IPS-18a (cell line): Measurements from ENCODE around the gene CDK10.
"Not testable (repeated sequence)": the region's sequence is repeated elsewhere in the genome, so short reads cannot be mapped to it uniquely, and the experiment has no call there.

Experiments used
- H3K27ac ChIP-seq: one replicate; pipeline ENCODE4 v1.5.1; 2013; ENCODE audit warnings: low read length
- H3K27me3 ChIP-seq: one replicate; pipeline ENCODE4 v1.6.1; 2013; ENCODE audit warnings: mild to moderate bottlenecking, low read length; ENCODE audit not compliant: control insufficient read depth, insufficient read depth
- H3K36me3 ChIP-seq: one replicate; pipeline ENCODE4 v1.6.1; 2013; ENCODE audit warnings: low read depth, low read length; ENCODE audit not compliant: control insufficient read depth
- H3K4me1 ChIP-seq: one replicate; pipeline ENCODE4 v1.6.1; 2013; ENCODE audit warnings: low read depth, low read length; ENCODE audit not compliant: control insufficient read depth
- H3K4me3 ChIP-seq: one replicate; pipeline ENCODE4 v1.5.1; 2013; ENCODE audit warnings: low read length
- H3K9ac ChIP-seq: one replicate; pipeline ENCODE4 v1.6.1; 2013; ENCODE audit warnings: mild to moderate bottlenecking, low read length, moderate library complexity
- H3K9me3 ChIP-seq: one replicate; pipeline ENCODE4 v1.6.1; 2013; ENCODE audit warnings: low read depth, low read length; ENCODE audit not compliant: control insufficient read depth

CDK10 gene

GRCh38 chr16:89691231-89691985 lies 4.9 kb downstream of the CDK10 start:
- peaks cover 29% of the 10 kb centered on the region for H3K36me3 ChIP-seq
- no peak overlapping the region for H3K4me3 ChIP-seq
- H3K27ac ChIP-seq, result no peak overlapping the region
- H3K9ac ChIP-seq, result no peak overlapping the region
- H3K27me3 ChIP-seq, result no peaks in the 10 kb centered on the region
- H3K9me3 ChIP-seq, result no peaks in the 10 kb centered on the region
- no peaks in the 10 kb centered on the region for H3K4me1 ChIP-seq

GRCh38 chr16:89691986-89692569 lies 5.6 kb downstream of the CDK10 start:
- Histone ChIP-seq H3K9ac (no peak overlapping the region), H3K27me3 (no peaks in the 10 kb centered on the region), H3K9me3 (no peaks in the 10 kb centered on the region), H3K36me3 (peaks cover 29% of the 10 kb centered on the region), H3K27ac (no peak overlapping the region), H3K4me3 (no peak overlapping the region), H3K4me1 (no peaks in the 10 kb centered on the region)

- H3K27ac ChIP-seq, result no peak overlapping the region
- no peaks in the 10 kb centered on the region for H3K27me3 ChIP-seq
- H3K9me3 ChIP-seq, result no peaks in the 10 kb centered on the region
- H3K4me3 ChIP-seq, result no peak overlapping the region
- H3K9ac ChIP-seq, result no peak overlapping the region
- H3K4me1 ChIP-seq, result no peaks in the 10 kb centered on the region
- H3K36me3 ChIP-seq, result peaks cover 29% of the 10 kb centered on the region
Measured at GRCh38 chr16:89693289-89693731, 6.8 kb downstream of the CDK10 start.

- H3K27me3 ChIP-seq, result no peaks in the 10 kb centered on the region
- no peak overlapping the region for H3K27ac ChIP-seq
- peaks cover under 1% of the 10 kb centered on the region for H3K4me1 ChIP-seq
- H3K4me3 ChIP-seq, result no peak overlapping the region
- no peak overlapping the region for H3K9ac ChIP-seq
- no peaks in the 10 kb centered on the region for H3K9me3 ChIP-seq
- peaks cover 27% of the 10 kb centered on the region for H3K36me3 ChIP-seq
Measured at GRCh38 chr16:89693931-89694783, 7.7 kb downstream of the CDK10 start.

- H3K27ac ChIP-seq, H3K27me3 ChIP-seq, H3K4me1 ChIP-seq, H3K9me3 ChIP-seq, H3K9ac ChIP-seq, H3K4me3 ChIP-seq: not testable (repeated sequence)
- H3K36me3 ChIP-seq, result peaks cover 27% of the 10 kb centered on the region
Measured at GRCh38 chr16:89694784-89695085, 8.2 kb downstream of the CDK10 start.

- no peaks in the 10 kb centered on the region for H3K9me3 ChIP-seq
- peaks cover 7% of the 10 kb centered on the region for H3K4me1 ChIP-seq
- no peak overlapping the region for H3K4me3 ChIP-seq
- H3K9ac ChIP-seq, result no peak overlapping the region
- peaks cover 27% of the 10 kb centered on the region for H3K36me3 ChIP-seq
- H3K27ac ChIP-seq, result no peak overlapping the region
- no peaks in the 10 kb centered on the region for H3K27me3 ChIP-seq
Measured at GRCh38 chr16:89695086-89695874, 8.8 kb downstream of the CDK10 start.

GRCh38 chr16:89695875-89696669 lies 9.6 kb downstream of the CDK10 start:
- Histone ChIP-seq H3K27ac (no peak overlapping the region), H3K9ac (no peak overlapping the region), H3K27me3 (no peaks in the 10 kb centered on the region), H3K4me1 (peaks cover 10% of the 10 kb centered on the region), H3K9me3 (no peaks in the 10 kb centered on the region), H3K36me3 (peaks cover 24% of the 10 kb centered on the region), H3K4me3 (no peak overlapping the region)

GRCh38 chr16:89696670-89697128 lies 10.2 kb downstream of the CDK10 start:
- H3K9ac ChIP-seq, result no peak overlapping the region
- no peak overlapping the region for H3K27ac ChIP-seq
- H3K4me3 ChIP-seq, result no peak overlapping the region
- peaks cover 10% of the 10 kb centered on the region for H3K4me1 ChIP-seq
- H3K9me3 ChIP-seq, result no peaks in the 10 kb centered on the region
- no peaks in the 10 kb centered on the region for H3K27me3 ChIP-seq
- H3K36me3 ChIP-seq, result peaks cover 18% of the 10 kb centered on the region

GRCh38 chr16:89697161-89697615 lies 10.7 kb downstream of the CDK10 start:
- Histone ChIP-seq H3K4me1 (peaks cover 10% of the 10 kb centered on the region), H3K4me3 (no peak overlapping the region), H3K27ac (no peak overlapping the region), H3K36me3 (peaks cover 13% of the 10 kb centered on the region), H3K27me3 (no peaks in the 10 kb centered on the region), H3K9ac (no peak overlapping the region), H3K9me3 (no peaks in the 10 kb centered on the region)

- Histone ChIP-seq H3K36me3 (peaks cover 9% of the 10 kb centered on the region), H3K9ac (no peak overlapping the region), H3K4me1 (peaks cover 10% of the 10 kb centered on the region), H3K4me3 (no peak overlapping the region), H3K9me3 (no peaks in the 10 kb centered on the region), H3K27me3 (no peaks in the 10 kb centered on the region), H3K27ac (no peak overlapping the region)
Measured at GRCh38 chr16:89697616-89698331, 11.3 kb downstream of the CDK10 start.
